Adrenal gland (tissue), 5 donors: ENCODE results near the gene PRSS2.

Experiments
- CTCF ChIP-seq, 6 experiments: fragments of 450-650 bp in 4 of 6; fragments of 200-600 bp in 2 of 6; sonication (generic) in 1 of 6; IDR thresholded peaks; 1 replicate in 5 of 6; 2 replicates in 1 of 6; pipeline versions ENCODE4 v1.5.1 to v1.8.0; 2016 to 2021; ENCODE audit warnings: antibody characterized with exemption in 6 of 6, mild to moderate bottlenecking in 2 of 6, moderate library complexity in 1 of 6
- POLR2A ChIP-seq, 2 donors: fragments of 450-650 bp; IDR thresholded peaks; one replicate each; pipeline ENCODE4 v1.6.1; 2017; ENCODE audit warnings: antibody characterized with exemption in 2 of 2, mild to moderate bottlenecking in 2 of 2, moderate library complexity in 1 of 2
- donor health status: DM: no; HTN: no; CAD: no.

DNA sequence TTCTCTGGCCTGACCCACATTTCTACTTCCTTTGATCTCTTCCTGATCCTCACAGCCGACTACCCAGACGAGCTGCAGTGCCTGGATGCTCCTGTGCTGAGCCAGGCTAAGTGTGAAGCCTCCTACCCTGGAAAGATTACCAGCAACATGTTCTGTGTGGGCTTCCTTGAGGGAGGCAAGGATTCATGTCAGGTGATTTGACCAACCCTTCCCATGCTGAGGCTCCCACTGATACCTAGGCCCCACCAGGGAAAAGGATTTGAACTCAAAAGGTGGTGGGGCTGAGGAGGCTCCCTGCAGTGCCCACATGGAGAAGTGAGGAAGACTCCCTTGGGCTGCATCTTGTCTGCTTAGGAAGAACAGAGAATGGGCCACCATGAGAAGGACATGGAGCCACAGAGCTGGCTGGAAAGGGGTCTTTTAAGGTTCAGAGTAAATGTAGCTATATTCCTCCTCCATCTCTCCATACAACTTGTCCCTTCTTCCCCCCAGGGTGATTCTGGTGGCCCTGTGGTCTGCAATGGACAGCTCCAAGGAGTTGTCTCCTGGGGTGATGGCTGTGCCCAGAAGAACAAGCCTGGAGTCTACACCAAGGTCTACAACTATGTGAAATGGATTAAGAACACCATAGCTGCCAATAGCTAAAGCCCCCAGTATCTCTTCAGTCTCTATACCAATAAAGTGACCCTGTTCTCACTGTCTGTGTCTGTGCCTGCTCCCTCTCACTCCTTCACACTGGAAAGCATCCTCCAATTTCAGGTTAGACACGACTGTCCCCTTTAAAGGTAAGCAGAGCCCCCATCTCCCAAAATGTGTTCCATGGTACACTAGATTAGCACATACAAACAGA lies 18.2 kb upstream of the PRSS2 start:
- TF ChIP-seq POLR2A (IDR thresholded peaks at IDR 0.05) (no peak), CTCF (IDR thresholded peaks at IDR 0.05) (no peak)
